ENCODE data around the gene B9D1. TPM values are rescaled to one million over a fixed set of nuclear protein-coding genes. Genes with fewer than 3 reads are reported as not detected.

Gene B9D1
- total RNA-seq, 1 donor from 2014 or later: 16.5 TPM

DNA sequence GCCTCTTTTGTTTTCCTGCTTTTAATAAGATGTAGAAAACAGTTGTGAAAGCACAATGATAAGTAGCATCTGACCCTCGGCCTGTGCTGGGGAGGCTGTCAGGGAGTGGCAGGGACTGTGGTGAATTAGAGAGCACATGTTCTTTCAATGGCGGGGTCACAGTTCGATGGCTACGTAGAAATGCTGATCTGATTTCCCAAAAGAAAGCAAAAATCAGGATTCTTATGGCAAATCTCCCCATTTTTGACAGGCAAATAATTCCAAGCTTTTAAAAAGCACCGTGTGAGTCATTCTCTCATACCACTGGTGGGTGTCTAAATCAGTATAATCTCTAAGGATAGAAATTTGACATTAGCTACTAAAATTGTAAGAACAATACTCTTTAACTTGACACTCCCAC is 11.6 kb upstream of the B9D1 start:
- Mint-ChIP-seq H3K27ac (ENCODE audit: unreplicated experiment) (peak overlapping the region; percentile 44), H3K27me3 (ENCODE audit: unreplicated experiment) (no peaks in the 10 kb centered on the region), H3K4me3 (ENCODE audit: unreplicated experiment) (no peak overlapping the region), H3K9me3 (ENCODE audit: unreplicated experiment) (no peaks in the 10 kb centered on the region), H3K36me3 (ENCODE audit: unreplicated experiment) (no peaks in the 10 kb centered on the region), H3K4me1 (ENCODE audit: unreplicated experiment) (peaks cover 31% of the 10 kb centered on the region)
- DNase-seq (ENCODE audit: extremely low spot score, unreplicated experiment): no peak
- TF ChIP-seq, protein P1, sequence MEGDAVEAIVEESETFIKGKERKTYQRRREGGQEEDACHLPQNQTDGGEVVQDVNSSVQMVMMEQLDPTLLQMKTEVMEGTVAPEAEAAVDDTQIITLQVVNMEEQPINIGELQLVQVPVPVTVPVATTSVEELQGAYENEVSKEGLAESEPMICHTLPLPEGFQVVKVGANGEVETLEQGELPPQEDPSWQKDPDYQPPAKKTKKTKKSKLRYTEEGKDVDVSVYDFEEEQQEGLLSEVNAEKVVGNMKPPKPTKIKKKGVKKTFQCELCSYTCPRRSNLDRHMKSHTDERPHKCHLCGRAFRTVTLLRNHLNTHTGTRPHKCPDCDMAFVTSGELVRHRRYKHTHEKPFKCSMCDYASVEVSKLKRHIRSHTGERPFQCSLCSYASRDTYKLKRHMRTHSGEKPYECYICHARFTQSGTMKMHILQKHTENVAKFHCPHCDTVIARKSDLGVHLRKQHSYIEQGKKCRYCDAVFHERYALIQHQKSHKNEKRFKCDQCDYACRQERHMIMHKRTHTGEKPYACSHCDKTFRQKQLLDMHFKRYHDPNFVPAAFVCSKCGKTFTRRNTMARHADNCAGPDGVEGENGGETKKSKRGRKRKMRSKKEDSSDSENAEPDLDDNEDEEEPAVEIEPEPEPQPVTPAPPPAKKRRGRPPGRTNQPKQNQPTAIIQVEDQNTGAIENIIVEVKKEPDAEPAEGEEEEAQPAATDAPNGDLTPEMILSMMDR (IDR thresholded peaks at IDR 0.05): no peak

DNA sequence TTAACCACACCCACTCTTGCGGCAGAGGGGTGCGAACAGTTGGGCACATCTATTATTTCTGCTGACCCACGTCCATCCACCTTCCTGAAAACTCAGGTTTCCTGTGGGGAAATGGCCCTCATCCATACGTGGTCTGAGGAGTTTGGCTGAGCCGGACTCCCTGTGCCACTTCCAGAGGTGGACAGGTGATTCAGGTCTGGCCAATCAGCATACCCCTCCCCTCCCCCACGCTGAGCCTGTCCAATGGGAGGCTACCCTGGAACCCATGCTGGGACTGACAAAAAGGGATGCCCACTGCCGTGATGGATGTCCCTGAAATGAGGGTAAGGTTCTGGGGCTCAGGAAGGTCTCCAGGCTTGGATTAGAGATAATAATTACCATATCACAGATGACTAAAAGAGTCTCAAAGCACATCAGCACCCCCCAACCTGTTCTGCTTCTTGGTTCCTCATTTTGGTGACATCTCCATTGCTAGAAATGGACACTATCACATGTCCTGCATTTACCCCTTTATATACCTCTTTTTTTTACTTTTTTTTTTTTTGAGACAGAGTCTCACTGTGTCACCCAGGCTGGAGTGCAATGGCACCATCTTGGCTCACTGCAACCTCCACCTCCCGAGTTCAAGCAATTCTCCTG is 10.5 kb upstream of the B9D1 start:
- TF ChIP-seq, protein P1 (IDR thresholded peaks at IDR 0.05): no peak
- Mint-ChIP-seq H3K27ac (ENCODE audit: unreplicated experiment) (no peak overlapping the region), H3K4me3 (ENCODE audit: unreplicated experiment) (no peak overlapping the region), H3K4me1 (ENCODE audit: unreplicated experiment) (peaks cover 37% of the 10 kb centered on the region), H3K9me3 (ENCODE audit: unreplicated experiment) (no peaks in the 10 kb centered on the region), H3K27me3 (ENCODE audit: unreplicated experiment) (no peaks in the 10 kb centered on the region), H3K36me3 (ENCODE audit: unreplicated experiment) (no peaks in the 10 kb centered on the region)
- DNase-seq (ENCODE audit: extremely low spot score, unreplicated experiment): no peak

DNA sequence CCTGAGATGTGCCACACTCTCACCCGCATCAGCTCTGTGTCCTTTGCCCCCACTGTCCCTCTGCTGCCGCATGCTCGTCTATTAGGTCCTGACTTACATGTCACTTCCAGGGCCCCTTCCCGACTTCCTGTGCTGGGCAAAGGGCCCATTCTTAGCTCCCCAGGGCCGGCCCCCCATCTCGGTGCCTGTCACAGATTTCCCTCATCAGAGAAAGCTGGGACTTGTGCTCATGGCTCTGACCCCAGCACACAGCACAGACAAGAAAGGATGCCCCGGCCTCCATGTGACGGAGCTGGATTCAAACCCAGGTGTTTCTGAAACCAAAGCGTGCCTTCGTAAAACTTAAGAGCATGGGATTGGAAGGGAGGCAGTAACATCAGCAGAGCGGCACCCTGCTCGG is 9.9 kb upstream of the B9D1 start:
- no peaks in the 10 kb centered on the region for H3K9me3 Mint-ChIP-seq (ENCODE audit: unreplicated experiment)
- no peak for DNase-seq (ENCODE audit: extremely low spot score, unreplicated experiment)
- H3K4me3 Mint-ChIP-seq (ENCODE audit: unreplicated experiment): no peak overlapping the region
- peaks cover 37% of the 10 kb centered on the region for H3K4me1 Mint-ChIP-seq (ENCODE audit: unreplicated experiment)
- H3K27me3 Mint-ChIP-seq (ENCODE audit: unreplicated experiment): no peaks in the 10 kb centered on the region
- H3K27ac Mint-ChIP-seq (ENCODE audit: unreplicated experiment): no peak overlapping the region
- H3K36me3 Mint-ChIP-seq (ENCODE audit: unreplicated experiment): no peaks in the 10 kb centered on the region
- TF ChIP-seq, protein P1 (IDR thresholded peaks at IDR 0.05): no peak

DNA sequence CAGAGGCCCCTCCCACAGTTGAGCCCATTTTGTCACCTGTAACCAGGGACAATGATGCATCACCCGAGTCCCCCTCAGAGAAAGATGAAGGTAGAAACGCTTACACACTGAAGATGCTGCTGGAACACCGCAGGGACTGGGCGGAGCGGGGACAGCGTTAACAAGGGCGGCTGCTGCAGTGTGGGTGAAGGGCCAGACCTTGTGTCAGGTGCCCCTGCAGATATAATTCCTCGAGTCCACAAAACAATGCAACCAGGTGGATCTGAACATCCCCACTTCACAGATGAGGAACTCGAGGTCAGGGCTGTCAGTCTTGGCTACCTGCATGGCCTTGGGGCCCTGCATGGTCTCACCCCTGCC is 9.5 kb upstream of the B9D1 start:
- DNase-seq (ENCODE audit: extremely low spot score, unreplicated experiment): no peak
- H3K4me3 Mint-ChIP-seq (ENCODE audit: unreplicated experiment): no peak overlapping the region
- no peaks in the 10 kb centered on the region for H3K36me3 Mint-ChIP-seq (ENCODE audit: unreplicated experiment)
- no peaks in the 10 kb centered on the region for H3K9me3 Mint-ChIP-seq (ENCODE audit: unreplicated experiment)
- TF ChIP-seq, protein P1 (IDR thresholded peaks at IDR 0.05): no peak
- no peaks in the 10 kb centered on the region for H3K27me3 Mint-ChIP-seq (ENCODE audit: unreplicated experiment)
- H3K27ac Mint-ChIP-seq (ENCODE audit: unreplicated experiment): no peak overlapping the region
- H3K4me1 Mint-ChIP-seq (ENCODE audit: unreplicated experiment): peaks cover 33% of the 10 kb centered on the region

DNA sequence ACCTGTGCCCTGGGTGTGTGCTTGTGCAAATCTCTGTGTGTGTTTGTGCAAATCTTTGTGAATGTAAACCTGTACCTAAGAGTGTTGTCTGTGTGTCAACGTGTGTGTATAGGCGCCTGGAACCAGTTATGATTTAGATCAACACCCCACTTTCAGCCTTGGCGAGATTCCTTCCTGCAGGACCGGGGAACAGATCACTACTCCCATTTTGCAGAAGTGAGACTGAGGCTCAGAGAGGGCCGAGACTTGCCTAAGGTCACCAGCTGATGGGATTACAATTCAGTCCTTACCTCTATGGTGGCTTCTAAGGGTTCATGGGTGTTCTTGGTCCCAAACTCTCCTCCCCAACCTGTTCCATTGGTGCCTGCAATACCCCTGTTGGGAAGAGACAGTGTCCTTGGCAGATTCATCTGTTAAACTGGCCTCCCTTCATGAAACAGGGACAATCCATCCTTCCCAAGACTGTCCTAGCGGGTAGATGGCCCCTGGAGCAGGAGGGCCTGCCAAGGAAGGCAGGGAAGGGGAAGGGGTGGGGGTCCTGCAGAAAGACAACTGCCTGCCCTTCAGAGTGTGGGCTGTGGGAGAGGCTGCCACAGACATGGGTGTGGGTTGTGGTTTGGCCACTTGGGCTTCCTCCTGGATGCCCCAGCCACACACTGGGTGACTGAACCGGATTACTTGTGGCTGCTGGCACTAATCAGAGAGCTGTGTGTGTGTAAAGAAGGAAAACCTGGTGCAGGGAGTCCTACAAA is 8.9 kb upstream of the B9D1 start:
- DNase-seq (ENCODE audit: extremely low spot score, unreplicated experiment): no peak
- H3K4me3 Mint-ChIP-seq (ENCODE audit: unreplicated experiment): no peak overlapping the region
- H3K4me1 Mint-ChIP-seq (ENCODE audit: unreplicated experiment): peaks cover 30% of the 10 kb centered on the region
- no peaks in the 10 kb centered on the region for H3K36me3 Mint-ChIP-seq (ENCODE audit: unreplicated experiment)
- H3K9me3 Mint-ChIP-seq (ENCODE audit: unreplicated experiment): no peaks in the 10 kb centered on the region
- H3K27me3 Mint-ChIP-seq (ENCODE audit: unreplicated experiment): no peaks in the 10 kb centered on the region
- H3K27ac Mint-ChIP-seq (ENCODE audit: unreplicated experiment): peak overlapping the region; percentile 70
- TF ChIP-seq, protein P1 (IDR thresholded peaks at IDR 0.05): no peak
